ENCODE results near the gene AQP7.

AQP7 gene

GRCh38 chr9:33355933-33356332 is 46.4 kb downstream of the AQP7 start:
- H3K79me2 ChIP-seq (ENCODE audit: insufficient read depth, low read length): no peaks in the 10 kb centered on the region
- no peaks in the 10 kb centered on the region for H3K4me1 ChIP-seq (ENCODE audit: insufficient read depth, low read length)
- TF ChIP-seq EZH2 (IDR thresholded peaks at IDR 0.05; ENCODE audit: borderline replicate concordance, low read depth, low read length, severe bottlenecking) (no peak), CTCF (IDR thresholded peaks at IDR 0.05; ENCODE audit: borderline replicate concordance, extremely low read depth, low read length, poor library complexity, severe bottlenecking) (no peak)
- peaks cover 23% of the 10 kb centered on the region for H3K36me3 ChIP-seq (ENCODE audit: insufficient read depth, low read length)
- no peak for ATAC-seq (ENCODE audit: insufficient read depth, low read depth)
- no peak overlapping the region for H2AFZ ChIP-seq (ENCODE audit: low read depth, low read length)
- H3K9ac ChIP-seq (ENCODE audit: low read depth, low read length): no peak overlapping the region
- H3K9me3 ChIP-seq (ENCODE audit: insufficient read depth, low read length, severe bottlenecking): no peaks in the 10 kb centered on the region
- H3K4me3 ChIP-seq (ENCODE audit: low read depth in 1 of 2, low read length in 2 of 2): no peak overlapping the region
- no peaks in the 10 kb centered on the region for H3K27me3 ChIP-seq (ENCODE audit: insufficient read depth, low read length, poor library complexity)
- H4K20me1 ChIP-seq (ENCODE audit: insufficient read depth, low read length): no peaks in the 10 kb centered on the region
- DNase-seq: no peak
- H3K27ac ChIP-seq (ENCODE audit: low read length): no peak overlapping the region
- no peak overlapping the region for H3K4me2 ChIP-seq (ENCODE audit: insufficient read depth, low read length)

- H3K4me2 ChIP-seq (ENCODE audit: insufficient read depth, low read length): no peak overlapping the region
- no peak overlapping the region for H3K9ac ChIP-seq (ENCODE audit: low read depth, low read length)
- H3K9me3 ChIP-seq (ENCODE audit: insufficient read depth, low read length, severe bottlenecking): no peaks in the 10 kb centered on the region
- peaks cover 20% of the 10 kb centered on the region for H3K36me3 ChIP-seq (ENCODE audit: insufficient read depth, low read length)
- no peak overlapping the region for H3K4me3 ChIP-seq (ENCODE audit: low read depth in 1 of 2, low read length in 2 of 2)
- no peaks in the 10 kb centered on the region for H3K4me1 ChIP-seq (ENCODE audit: insufficient read depth, low read length)
- no peak overlapping the region for H2AFZ ChIP-seq (ENCODE audit: low read depth, low read length)
- ATAC-seq (ENCODE audit: insufficient read depth, low read depth) (no peak), DNase-seq (no peak)
- H3K27me3 ChIP-seq (ENCODE audit: insufficient read depth, low read length, poor library complexity): no peaks in the 10 kb centered on the region
- H3K79me2 ChIP-seq (ENCODE audit: insufficient read depth, low read length): no peaks in the 10 kb centered on the region
- H3K27ac ChIP-seq (ENCODE audit: low read length): no peak overlapping the region
- no peak for TF ChIP-seq CTCF (IDR thresholded peaks at IDR 0.05; ENCODE audit: borderline replicate concordance, extremely low read depth, low read length, poor library complexity, severe bottlenecking)
- TF ChIP-seq EZH2 (IDR thresholded peaks at IDR 0.05; ENCODE audit: borderline replicate concordance, low read depth, low read length, severe bottlenecking): no peak
- H4K20me1 ChIP-seq (ENCODE audit: insufficient read depth, low read length): no peaks in the 10 kb centered on the region
Measured at GRCh38 chr9:33354651-33355211, 47.6 kb downstream of the AQP7 start.

- DNase-seq (no peak), ATAC-seq (ENCODE audit: insufficient read depth, low read depth) (no peak)
- H3K4me3 ChIP-seq (ENCODE audit: low read depth in 1 of 2, low read length in 2 of 2): no peak overlapping the region
- no peak overlapping the region for H3K4me2 ChIP-seq (ENCODE audit: insufficient read depth, low read length)
- H3K9me3 ChIP-seq (ENCODE audit: insufficient read depth, low read length, severe bottlenecking): no peaks in the 10 kb centered on the region
- no peaks in the 10 kb centered on the region for H3K27me3 ChIP-seq (ENCODE audit: insufficient read depth, low read length, poor library complexity)
- no peak overlapping the region for H3K27ac ChIP-seq (ENCODE audit: low read length)
- H4K20me1 ChIP-seq (ENCODE audit: insufficient read depth, low read length): no peaks in the 10 kb centered on the region
- H3K9ac ChIP-seq (ENCODE audit: low read depth, low read length): no peak overlapping the region
- peaks cover 44% of the 10 kb centered on the region for H3K36me3 ChIP-seq (ENCODE audit: insufficient read depth, low read length)
- no peaks in the 10 kb centered on the region for H3K4me1 ChIP-seq (ENCODE audit: insufficient read depth, low read length)
- no peaks in the 10 kb centered on the region for H3K79me2 ChIP-seq (ENCODE audit: insufficient read depth, low read length)
- H2AFZ ChIP-seq (ENCODE audit: low read depth, low read length): no peak overlapping the region
- TF ChIP-seq CTCF (IDR thresholded peaks at IDR 0.05; ENCODE audit: borderline replicate concordance, extremely low read depth, low read length, poor library complexity, severe bottlenecking): no peak
- no peak for TF ChIP-seq EZH2 (IDR thresholded peaks at IDR 0.05; ENCODE audit: borderline replicate concordance, low read depth, low read length, severe bottlenecking)
Measured at GRCh38 chr9:33351547-33351946, 50.8 kb downstream of the AQP7 start.

GRCh38 chr9:33350310-33350709 is 52.1 kb downstream of the AQP7 start:
- Histone ChIP-seq H2AFZ (ENCODE audit: low read depth, low read length) (no peak overlapping the region), H4K20me1 (ENCODE audit: insufficient read depth, low read length) (no peaks in the 10 kb centered on the region), H3K36me3 (ENCODE audit: insufficient read depth, low read length) (peaks cover 47% of the 10 kb centered on the region), H3K27ac (ENCODE audit: low read length) (no peak overlapping the region), H3K27me3 (ENCODE audit: insufficient read depth, low read length, poor library complexity) (no peaks in the 10 kb centered on the region), H3K9me3 (ENCODE audit: insufficient read depth, low read length, severe bottlenecking) (no peaks in the 10 kb centered on the region), H3K4me1 (ENCODE audit: insufficient read depth, low read length) (no peaks in the 10 kb centered on the region), H3K9ac (ENCODE audit: low read depth, low read length) (no peak overlapping the region), H3K79me2 (ENCODE audit: insufficient read depth, low read length) (no peaks in the 10 kb centered on the region), H3K4me2 (ENCODE audit: insufficient read depth, low read length) (no peak overlapping the region), H3K4me3 (ENCODE audit: low read depth in 1 of 2, low read length in 2 of 2) (no peak overlapping the region)
- ATAC-seq (ENCODE audit: insufficient read depth, low read depth) (no peak), DNase-seq (no peak)
- TF ChIP-seq EZH2 (IDR thresholded peaks at IDR 0.05; ENCODE audit: borderline replicate concordance, low read depth, low read length, severe bottlenecking): no peak
- no peak for TF ChIP-seq CTCF (IDR thresholded peaks at IDR 0.05; ENCODE audit: borderline replicate concordance, extremely low read depth, low read length, poor library complexity, severe bottlenecking)
